ENCODE results near the gene BOK.
"Not testable (repeated sequence)": the region's sequence is repeated elsewhere in the genome, so short reads cannot be mapped to it uniquely, and the experiment has no call there.

BOK gene

GRCh38 chr2:241558532-241559322 lies at the start of gene BOK:
Gene BOK (plus strand): TSS chr2:241558745. CDS start chr2:241559484, 739 bp downstream.
- DNase-seq (ENCODE audit: extremely low read depth in 1 of 2, low read depth in 1 of 2) = no peak

- DNase-seq (ENCODE audit: extremely low read depth in 1 of 2, low read depth in 1 of 2) = no peak
Observed at GRCh38 chr2:241509155-241509784, 49.3 kb upstream of the BOK start.

GRCh38 chr2:241511091-241511741 lies 47.3 kb upstream of the BOK start:
- DNase-seq (ENCODE audit: extremely low read depth in 1 of 2, low read depth in 1 of 2) = no peak

GRCh38 chr2:241514553-241514952 lies 44.0 kb upstream of the BOK start:
- no peak for DNase-seq (ENCODE audit: extremely low read depth in 1 of 2, low read depth in 1 of 2)

- no peak for DNase-seq (ENCODE audit: extremely low read depth in 1 of 2, low read depth in 1 of 2)
Observed at GRCh38 chr2:241514986-241515737, 43.4 kb upstream of the BOK start.

- no peak for DNase-seq (ENCODE audit: extremely low read depth in 1 of 2, low read depth in 1 of 2)
Observed at GRCh38 chr2:241516520-241516965, 42.0 kb upstream of the BOK start.

GRCh38 chr2:241517297-241517696 lies 41.2 kb upstream of the BOK start:
- no peak for DNase-seq (ENCODE audit: extremely low read depth in 1 of 2, low read depth in 1 of 2)

- no peak for DNase-seq (ENCODE audit: extremely low read depth in 1 of 2, low read depth in 1 of 2)
Observed at GRCh38 chr2:241519669-241520068, 38.9 kb upstream of the BOK start.

GRCh38 chr2:241522477-241522876 lies 36.1 kb upstream of the BOK start:
- no peak for DNase-seq (ENCODE audit: extremely low read depth in 1 of 2, low read depth in 1 of 2)

- not testable (repeated sequence) for DNase-seq (ENCODE audit: extremely low read depth in 1 of 2, low read depth in 1 of 2)
Observed at GRCh38 chr2:241525818-241526780, 32.4 kb upstream of the BOK start.

- no peak for DNase-seq (ENCODE audit: extremely low read depth in 1 of 2, low read depth in 1 of 2)
Observed at GRCh38 chr2:241530571-241530970, 28.0 kb upstream of the BOK start.

- no peak for DNase-seq (ENCODE audit: extremely low read depth in 1 of 2, low read depth in 1 of 2)
Observed at GRCh38 chr2:241531161-241531722, 27.3 kb upstream of the BOK start.

- no peak for DNase-seq (ENCODE audit: extremely low read depth in 1 of 2, low read depth in 1 of 2)
Observed at GRCh38 chr2:241532168-241532567, 26.4 kb upstream of the BOK start.

GRCh38 chr2:241532733-241533601 lies 25.6 kb upstream of the BOK start:
- DNase-seq (ENCODE audit: extremely low read depth in 1 of 2, low read depth in 1 of 2) = no peak

- no peak for DNase-seq (ENCODE audit: extremely low read depth in 1 of 2, low read depth in 1 of 2)
Observed at GRCh38 chr2:241534293-241534692, 24.3 kb upstream of the BOK start.

GRCh38 chr2:241534701-241535375 lies 23.7 kb upstream of the BOK start:
- DNase-seq (ENCODE audit: extremely low read depth in 1 of 2, low read depth in 1 of 2) = no peak

GRCh38 chr2:241535871-241536655 lies 22.5 kb upstream of the BOK start:
- DNase-seq (ENCODE audit: extremely low read depth in 1 of 2, low read depth in 1 of 2) = no peak

Measured in activated CD8-positive, alpha-beta memory T cell treated with anti-CD3 and anti-CD28 coated beads for 1 hour (primary cell).